Stimulated activated CD4-positive, alpha-beta T cell treated with anti-CD3 and anti-CD28 coated beads, Interleukin-4, amount 100 ng/mL, for 4 hours (primary cell): ENCODE measurements around the gene STARD9.

Experiments used
- DNase-seq, 2 experiments: peaks; one replicate each; pipeline ENCODE4 v3.0.0-alpha.2; 2020

The STARD9 gene

GRCh38 chr15:42704492-42704926, 129.1 kb downstream of the STARD9 start:
- peak; percentile 38 to 55 for DNase-seq

GRCh38 chr15:42705336-42705735, 129.9 kb downstream of the STARD9 start:
- no peak for DNase-seq

DNA sequence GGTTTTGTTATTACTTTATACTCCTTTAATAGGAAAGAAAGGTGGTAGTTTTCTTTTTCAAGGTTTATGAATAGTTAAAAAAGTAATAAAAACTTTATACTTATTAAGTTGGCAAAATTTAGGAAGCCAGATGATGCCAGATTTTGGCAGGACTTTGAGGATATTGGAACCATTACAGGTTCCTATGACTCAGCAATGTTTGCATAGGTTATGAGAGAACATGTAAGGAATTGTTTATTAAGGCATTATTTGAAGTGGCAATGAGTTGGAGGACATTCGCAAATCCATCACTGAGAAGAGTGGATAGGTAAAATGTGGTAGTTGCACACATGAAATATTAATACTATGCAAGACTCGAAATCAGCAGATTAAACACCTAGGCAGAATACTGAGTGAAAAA, 131.7 kb downstream of the STARD9 start:
- DNase-seq: no peak

DNA sequence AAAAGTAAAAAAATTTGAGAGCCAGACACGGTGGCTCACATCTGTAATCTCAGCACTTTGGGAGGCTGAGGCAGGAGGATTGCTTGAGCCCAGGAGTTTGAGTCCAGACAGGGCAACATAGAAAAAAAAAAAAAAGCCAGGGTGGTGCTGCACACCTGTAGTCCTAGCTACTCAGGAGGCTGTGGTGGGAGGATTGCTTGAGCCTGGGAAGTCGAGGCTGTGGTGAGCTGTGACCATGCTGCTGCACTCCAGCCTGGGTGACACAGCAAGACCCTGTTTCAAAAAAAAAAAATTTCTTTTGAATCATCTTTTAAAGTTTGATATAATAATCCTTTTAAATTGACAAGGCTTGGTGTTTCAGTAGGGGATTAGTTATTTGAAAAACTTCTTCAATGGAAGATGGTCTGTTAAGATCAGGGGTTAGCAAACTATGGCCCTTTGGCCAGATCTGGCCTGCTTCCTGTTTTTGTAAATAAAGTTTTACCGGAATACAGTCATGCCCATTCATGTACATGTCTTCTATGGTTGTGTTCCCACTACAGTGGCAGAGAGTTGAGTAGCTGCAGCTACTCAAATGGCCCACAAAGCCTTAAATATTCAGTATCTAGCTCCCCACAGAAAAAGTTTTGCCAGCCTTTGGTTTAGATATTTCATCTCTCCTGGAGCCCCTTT, 132.6 kb downstream of the STARD9 start:
- DNase-seq: no peak

DNA sequence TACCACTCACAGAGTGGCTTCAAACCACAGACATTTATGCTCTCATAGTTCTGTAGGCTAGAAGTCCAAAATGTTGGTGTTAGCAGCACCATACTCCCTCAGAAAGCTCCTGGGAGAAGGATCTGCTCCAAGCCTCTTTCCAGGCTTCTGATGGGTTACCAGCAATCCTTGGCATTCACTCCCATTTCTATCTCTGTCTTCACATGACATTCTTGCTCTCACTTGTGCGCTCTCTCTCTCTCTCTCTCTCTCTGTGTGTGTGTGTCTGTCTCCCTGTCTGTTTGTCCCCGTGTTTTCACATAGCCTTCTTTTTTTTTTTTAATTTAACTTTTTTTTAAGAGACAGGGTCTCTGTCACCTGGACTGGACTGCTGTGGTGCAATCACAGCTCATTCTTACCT, 135.3 kb downstream of the STARD9 start:
- DNase-seq: no peak

DNA sequence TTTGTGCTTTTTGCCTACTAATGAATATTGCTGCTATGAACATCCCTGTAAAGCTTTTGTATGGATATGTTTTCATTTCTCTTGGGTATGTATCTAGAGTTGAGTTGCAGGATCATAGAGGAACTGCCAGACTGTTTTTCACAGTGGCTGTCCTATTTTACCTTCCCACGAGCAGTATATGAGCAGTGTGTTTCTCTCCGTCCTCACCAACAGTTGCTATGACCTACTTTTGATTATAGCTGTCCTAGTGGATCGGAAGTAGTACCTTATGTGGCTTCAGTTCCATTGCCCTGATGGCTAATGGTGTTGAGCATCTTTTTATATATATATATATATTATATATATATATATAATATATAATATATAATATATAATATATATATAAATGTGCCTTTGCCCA, 136.3 kb downstream of the STARD9 start:
- no peak for DNase-seq

GRCh38 chr15:42712584-42712983, 137.2 kb downstream of the STARD9 start:
- no peak for DNase-seq

GRCh38 chr15:42716125-42716524, 140.7 kb downstream of the STARD9 start:
- no peak for DNase-seq

GRCh38 chr15:42716626-42717025, 141.2 kb downstream of the STARD9 start:
- no peak for DNase-seq

GRCh38 chr15:42719043-42719442, 143.6 kb downstream of the STARD9 start:
- no peak for DNase-seq

- no peak for DNase-seq
Observed at GRCh38 chr15:42720071-42720470, 144.7 kb downstream of the STARD9 start.

DNA sequence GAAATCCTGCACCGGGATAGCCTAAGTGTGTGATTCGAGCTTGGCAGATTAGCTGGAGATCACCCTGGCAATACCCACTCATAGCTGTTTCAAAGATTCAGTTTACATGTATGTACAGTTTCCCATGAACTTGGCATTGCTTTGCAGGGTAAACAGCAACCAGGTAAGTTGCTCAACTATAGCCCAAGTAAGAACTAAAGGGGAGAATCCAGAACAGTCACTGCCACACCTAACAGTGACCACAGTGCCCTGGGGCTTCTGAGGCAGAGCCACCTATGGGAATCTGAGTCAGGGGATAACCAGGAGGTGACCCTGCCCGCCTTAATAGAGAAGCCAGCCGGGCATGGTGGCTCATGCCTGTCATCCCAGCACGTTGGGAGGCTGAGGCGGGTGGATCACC, 145.6 kb downstream of the STARD9 start:
- DNase-seq: no peak

DNA sequence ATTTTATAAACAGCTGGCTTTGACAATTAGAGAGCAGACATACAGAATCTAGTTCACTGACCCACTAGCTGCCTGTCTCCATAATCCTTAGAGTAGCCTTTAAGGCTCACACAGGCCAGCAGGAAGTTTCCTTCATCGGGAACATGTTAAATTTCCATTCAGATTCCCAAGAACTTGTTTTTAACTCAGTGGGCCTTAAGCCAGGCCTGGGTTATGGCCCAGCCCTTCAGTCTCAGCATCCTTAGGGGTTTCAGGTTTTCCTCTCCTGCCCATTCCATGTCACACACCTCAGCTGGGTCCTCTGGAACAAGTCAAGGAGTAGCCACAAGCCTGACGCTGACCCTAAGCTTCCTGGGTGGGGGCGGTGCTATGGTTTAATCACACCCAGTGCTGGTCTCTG, 146.5 kb downstream of the STARD9 start:
- no peak for DNase-seq

DNA sequence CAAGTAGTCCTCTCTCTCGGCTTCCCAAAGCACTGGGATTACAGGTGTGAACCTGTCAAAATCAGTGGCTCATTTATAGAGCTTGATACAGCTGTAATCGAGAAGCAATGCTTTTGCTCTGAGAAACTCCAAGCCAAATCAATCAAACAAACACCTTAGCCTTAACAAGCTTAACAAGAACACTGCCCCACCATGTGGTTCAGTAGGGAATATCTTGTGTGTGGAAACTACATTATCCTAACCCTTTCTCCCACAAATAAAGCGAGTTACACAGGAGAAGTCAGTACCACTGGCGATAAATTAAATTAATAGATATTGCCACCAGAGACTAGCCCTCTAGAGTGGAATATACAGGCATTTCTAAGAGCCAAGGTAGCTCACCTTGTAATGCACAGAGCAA, 147.7 kb downstream of the STARD9 start:
- no peak for DNase-seq

DNA sequence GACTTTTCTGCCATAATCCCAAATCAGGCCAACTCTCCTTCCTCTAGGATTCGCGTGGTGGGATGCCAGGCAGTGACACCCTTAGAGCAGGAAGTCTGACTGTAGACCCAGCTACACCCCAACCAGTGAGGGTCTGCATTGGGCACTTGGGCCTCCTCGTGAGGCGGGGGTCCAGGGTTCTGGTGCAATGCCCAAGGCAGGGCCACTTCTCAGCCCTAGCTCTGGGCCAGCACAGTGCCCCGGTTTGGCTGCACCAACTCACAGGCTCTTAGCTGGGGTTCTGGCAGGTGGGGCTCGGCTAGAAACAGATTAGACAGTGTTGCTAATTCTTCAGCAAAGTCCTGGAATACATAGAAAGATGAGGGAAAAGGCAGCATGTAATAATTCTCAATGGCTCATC, 148.9 kb downstream of the STARD9 start:
- DNase-seq: no peak

GRCh38 chr15:42725331-42725903, 150.0 kb downstream of the STARD9 start:
- DNase-seq: no peak

GRCh38 chr15:42726114-42726513, 150.7 kb downstream of the STARD9 start:
- no peak for DNase-seq

DNA sequence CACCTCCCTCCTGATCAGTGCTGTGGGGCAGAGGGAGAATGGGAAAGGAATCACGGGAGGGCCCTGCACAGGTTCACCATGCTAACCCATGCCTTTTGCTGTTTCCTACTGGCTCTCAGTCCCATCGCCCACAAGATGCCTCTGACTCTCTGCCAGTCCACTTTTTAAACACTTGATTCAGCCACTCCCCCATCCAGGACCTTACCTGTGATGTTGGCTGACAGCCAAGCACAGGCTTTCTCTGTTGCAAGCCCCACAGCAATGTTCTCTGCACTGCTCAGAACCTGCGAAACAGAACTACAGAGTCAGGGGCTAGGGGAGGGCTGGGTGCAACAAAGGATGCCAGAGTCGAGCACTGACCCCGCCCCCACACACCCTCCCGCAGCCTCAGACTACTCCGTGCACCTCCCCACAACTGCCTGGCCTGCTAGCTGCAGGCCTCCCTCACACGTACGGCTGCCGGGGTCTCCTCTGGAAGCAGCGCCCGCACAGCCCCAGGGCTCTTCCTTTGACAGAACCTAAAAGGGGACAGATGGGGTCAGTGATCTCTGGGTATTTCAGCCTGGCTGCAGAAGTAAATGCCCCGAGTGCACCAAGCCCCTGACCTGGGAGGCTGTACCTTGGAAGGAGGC, 152.5 kb downstream of the STARD9 start:
- no peak for DNase-seq

DNA sequence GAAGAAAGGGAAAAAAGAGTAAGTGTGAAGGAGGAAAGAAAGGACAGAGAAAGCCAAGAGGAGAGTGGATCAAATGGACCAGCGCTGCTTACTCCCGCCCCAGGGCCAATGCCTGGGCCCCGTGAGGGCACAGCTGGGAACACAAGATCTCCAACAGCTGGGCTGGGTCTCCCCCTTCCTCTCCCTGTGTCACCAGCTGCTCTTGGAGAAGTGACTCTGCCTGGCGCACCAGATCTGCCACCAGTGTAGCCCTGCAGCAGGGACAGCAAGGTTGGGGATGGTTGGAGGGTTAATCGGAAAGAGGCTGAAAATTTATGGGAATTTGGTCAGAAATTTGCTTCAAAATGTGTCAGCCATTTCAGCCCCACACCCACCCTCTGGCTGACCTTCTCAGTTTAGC, 153.2 kb downstream of the STARD9 start:
- no peak for DNase-seq

- DNase-seq: no peak
Observed at GRCh38 chr15:42728972-42729371, 153.6 kb downstream of the STARD9 start.

GRCh38 chr15:42729409-42729808, 154.0 kb downstream of the STARD9 start:
- no peak for DNase-seq

GRCh38 chr15:42730135-42730534, 154.7 kb downstream of the STARD9 start:
- no peak for DNase-seq

DNA sequence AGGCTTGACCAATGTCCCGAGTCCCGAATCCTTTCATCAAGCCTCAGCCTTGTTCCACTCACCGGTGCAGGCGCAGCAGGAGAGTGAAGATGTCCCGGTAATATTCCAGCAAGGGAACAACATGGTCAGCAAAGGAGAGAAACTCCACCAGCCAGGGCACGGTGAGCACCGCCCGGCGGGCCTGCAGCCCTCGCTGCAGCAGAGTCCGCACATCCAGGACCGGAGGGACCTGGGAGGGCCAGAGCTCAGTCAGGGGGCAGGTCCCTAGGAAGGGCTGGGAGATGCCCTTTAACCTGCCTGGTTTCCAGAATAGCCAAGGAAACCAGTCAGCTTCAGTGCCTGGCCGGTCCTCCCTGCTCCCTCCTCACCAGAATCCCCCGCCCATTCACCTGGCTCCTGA, 155.1 kb downstream of the STARD9 start:
- DNase-seq: no peak

DNA sequence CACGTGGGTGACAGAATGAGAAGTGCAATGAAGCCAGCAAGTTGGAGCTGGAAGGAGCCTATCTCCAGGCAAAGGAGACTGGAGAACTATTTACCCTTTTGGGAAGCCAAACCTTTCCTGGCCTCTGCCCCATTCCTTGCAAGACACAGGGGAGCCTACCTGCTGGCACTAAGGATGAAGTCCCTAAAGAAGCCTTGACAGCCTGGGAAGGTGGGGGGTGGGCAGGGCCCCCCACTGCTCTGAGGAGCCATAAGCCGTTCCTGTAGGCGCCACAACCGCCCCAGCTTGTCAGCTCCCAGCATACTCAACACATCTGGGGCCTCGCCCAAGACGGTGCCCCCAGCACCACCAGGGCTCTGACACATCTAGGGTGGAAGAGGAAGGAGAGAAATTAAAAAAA, 156.1 kb downstream of the STARD9 start:
- no peak for DNase-seq
